LHCN-M2 (cell line): ENCODE results near the gene ZNF554. TPM values are rescaled to one million over a fixed set of nuclear protein-coding genes. Genes with fewer than 3 reads are reported as not detected.
"Not testable (repeated sequence)": the region's sequence is repeated elsewhere in the genome, so short reads cannot be mapped to it uniquely, and the experiment has no call there.

Experiments
- DNase-seq: peaks from one replicate; pipeline ENCODE4 v3.0.0-alpha.2; 2012; ENCODE audit warnings: low read depth
- total RNA-seq: library from RNA; depleted of rRNA; stranded (reverse); fragments of >200 nt; gene quantifications from 2 replicates; pipeline ENCODE4 v1.2.3, GENCODE V29; 2014; rRNA removed

Gene ZNF554
- total RNA-seq, 1 experiment from 2014 or later, result 2.5 TPM

GRCh38 chr19:2866495-2867024, 46.9 kb downstream of the ZNF554 start:
- no peak for DNase-seq

- DNase-seq, result peak; percentile 99
These were observed 47.6 kb downstream of the ZNF554 start, which contains the start of gene ZNF556 for GRCh38 chr19:2867025-2867991. Gene ZNF556 (plus strand): TSS chr19:2867335. CDS start chr19:2867422, 87 bp downstream.

GRCh38 chr19:2869618-2870017, 50.0 kb downstream of the ZNF554 start:
- DNase-seq, result peak; percentile 6

GRCh38 chr19:2872175-2872574, 52.5 kb downstream of the ZNF554 start:
- not testable (repeated sequence) for DNase-seq

- DNase-seq, result peak; percentile 24
These were observed 58.0 kb downstream of the ZNF554 start for GRCh38 chr19:2877398-2878331.

GRCh38 chr19:2883686-2884439, 64.2 kb downstream of the ZNF554 start:
- DNase-seq, result no peak

- no peak for DNase-seq
These were observed 66.1 kb downstream of the ZNF554 start for GRCh38 chr19:2885736-2886135.

Other genes with a start within 250 kb of the ZNF554 start
- gene GNG7, start 117.2 kb upstream of the ZNF554 start, total RNA-seq, result not detected in 2 replicates
- gene DIRAS1, start 98.5 kb upstream of the ZNF554 start, total RNA-seq, result 2.5 and 3.1 TPM in 2 replicates
- gene SLC39A3, start 79.9 kb upstream of the ZNF554 start, total RNA-seq, result 47.7 and 51.0 TPM in 2 replicates
- gene SGTA, start 36.6 kb upstream of the ZNF554 start, total RNA-seq, result 91.8 and 92.7 TPM in 2 replicates
- 207 and 274 TPM in 2 replicates for gene THOP1, start 34.4 kb upstream of the ZNF554 start, total RNA-seq
- 6.7 and 7.7 TPM in 2 replicates for gene ZNF555, start 21.6 kb downstream of the ZNF554 start, total RNA-seq
- 7.4 and 8.3 TPM in 2 replicates for gene ZNF556, start 47.5 kb downstream of the ZNF554 start, total RNA-seq
- 3.9 and 4.7 TPM in 2 replicates for gene ZNF57, start 81.1 kb downstream of the ZNF554 start, total RNA-seq
- 2.9 and 3.3 TPM in 2 replicates for gene ZNF77, start 125.1 kb downstream of the ZNF554 start, total RNA-seq
- gene TLE6, start 157.7 kb downstream of the ZNF554 start, total RNA-seq, result 0.40 TPM in 1 of 2 replicates, not detected in the other
- 0.69 and 2.4 TPM in 2 replicates for gene TLE2, start 209.4 kb downstream of the ZNF554 start, total RNA-seq
- 257 and 316 TPM in 2 replicates for gene TLE5, start 242.6 kb downstream of the ZNF554 start, total RNA-seq